PC-3 (cell line): Measurements from ENCODE around the gene GABRG3. TPM values are rescaled to one million over a fixed set of nuclear protein-coding genes. Genes with fewer than 3 reads are reported as not detected.

Source experiments
- ATAC-seq: fragments of 200-7000 bp; cut with Tn5 transposase; 2 replicates; pipeline ENCODE4 v1.9.1; 2020; ENCODE audit warnings: mild to moderate bottlenecking, moderate library complexity
- BruUV-seq: library from RNA; stranded (reverse); fragments of 400-500 nt; replicated peaks from 2 replicates; lab custom pipeline; 2021; lab: Mats Ljungman, UMichigan
- CTCF ChIA-PET: fragments of 300-600 bp; sonication (Branson Sonifier 250); formaldehyde crosslinking; loops from one replicate; lab custom pipeline; 2022; ENCODE audit warnings: antibody characterized with exemption; lab: Charles Lee
- POLR2A ChIA-PET: fragments of 300-600 bp; sonication (Branson Sonifier 250); formaldehyde crosslinking; loops from one replicate; lab custom pipeline; 2022; ENCODE audit warnings: antibody characterized with exemption; ENCODE audit not compliant: unreplicated experiment; lab: Charles Lee
- DNase-seq: peaks from one replicate; pipeline ENCODE4 v3.0.0-alpha.2; 2015
- H2AFZ ChIP-seq: fragments of 300-600 bp; sonication (generic); 2 replicates; pipeline ENCODE4 v1.6.0; 2016; ENCODE audit warnings: antibody characterized with exemption, low read length
- H3F3A ChIP-seq: fragments of 300-600 bp; sonication (generic); one replicate; pipeline ENCODE4 v1.6.0; 2017; ENCODE audit warnings: antibody characterized with exemption, low read length, control low read depth, mild to moderate bottlenecking; ENCODE audit not compliant: unreplicated experiment
- H3K27ac ChIP-seq: fragments of 300-600 bp; sonication (generic); 2 replicates; pipeline ENCODE4 v1.5.1; 2016; ENCODE audit warnings: mild to moderate bottlenecking, low read length
- H3K27me3 ChIP-seq: fragments of 300-600 bp; sonication (generic); 2 replicates; pipeline ENCODE4 v1.6.1; 2016; ENCODE audit warnings: low read length, mixed read lengths
- H3K36me3 ChIP-seq: fragments of 300-600 bp; sonication (generic); 2 replicates; pipeline ENCODE4 v1.6.1; 2016; ENCODE audit warnings: low read depth, mixed run types, low read length, mixed read lengths
- H3K4me1 ChIP-seq: fragments of 300-600 bp; sonication (generic); 2 replicates; pipeline ENCODE4 v1.5.1; 2016; ENCODE audit warnings: low read length; ENCODE audit not compliant: insufficient read depth
- H3K4me2 ChIP-seq: fragments of 300-600 bp; sonication (generic); 2 replicates; pipeline ENCODE4 v1.6.0; 2016; ENCODE audit warnings: low read length
- H3K4me3 ChIP-seq: fragments of 300-600 bp; sonication (generic); 2 replicates; pipeline ENCODE4 v1.5.1; 2016; ENCODE audit warnings: mild to moderate bottlenecking, low read length, mixed read lengths
- H3K79me2 ChIP-seq: fragments of 300-600 bp; sonication (generic); 2 replicates; pipeline ENCODE4 v1.6.1; 2017; ENCODE audit warnings: low read length, mixed read lengths
- H3K9ac ChIP-seq: fragments of 300-600 bp; sonication (generic); 2 replicates; pipeline ENCODE4 v1.6.0; 2016; ENCODE audit warnings: mild to moderate bottlenecking, low read length
- H3K9me2 ChIP-seq: fragments of 300-600 bp; sonication (generic); replicated peaks from 2 replicates; pipeline ENCODE4 v1.6.1; 2016; ENCODE audit warnings: mixed run types, low read length, mixed read lengths
- H3K9me3 ChIP-seq: fragments of 300-600 bp; sonication (generic); 2 replicates; pipeline ENCODE4 v1.6.1; 2016; ENCODE audit warnings: low read length, mixed read lengths
- H4K20me1 ChIP-seq: fragments of 300-600 bp; sonication (generic); 2 replicates; pipeline ENCODE4 v1.6.1; 2016; ENCODE audit warnings: low read length, mixed read lengths
- CTCF ChIP-seq: fragments of 300-600 bp; sonication (generic); conservative IDR thresholded peaks from 2 replicates; pipeline ENCODE4 v1.5.1; 2017; ENCODE audit warnings: antibody characterized with exemption, low read depth, mild to moderate bottlenecking, low read length
- EZH2 ChIP-seq: fragments of 300-600 bp; sonication (generic); IDR thresholded peaks from one replicate; pipeline ENCODE4 v1.6.1; 2017; ENCODE audit warnings: antibody characterized with exemption, mild to moderate bottlenecking, low read length; ENCODE audit not compliant: unreplicated experiment
- EZH2phosphoT487 ChIP-seq: fragments of 300-600 bp; sonication (generic); IDR thresholded peaks from 2 replicates; pipeline ENCODE4 v1.6.1; 2018; ENCODE audit warnings: mild to moderate bottlenecking, antibody characterized with exemption, low read length, borderline replicate concordance
- intact Hi-C: fragments of 100-400 bp; cut with micrococcal nuclease; formaldehyde crosslinking; loops from 2 replicates; pipeline ENCODE4 v1.9.0; 2023
- total RNA-seq: library from RNA; depleted of rRNA; stranded (reverse); fragments of >200 nt; gene quantifications from 2 replicates; pipeline ENCODE4 v1.2.3, GENCODE V29; 2014

Gene GABRG3
- total RNA-seq, 1 experiment from 2014 or later, result 0.11 TPM

GRCh38 chr15:27527490-27528067 is 556.6 kb downstream of the GABRG3 start:
- peak; percentile 39; the same call in 1 of the 2 replicates for TF ChIP-seq CTCF
- no peak for TF ChIP-seq EZH2phosphoT487
- Histone ChIP-seq H3K27ac (no peak overlapping the region), H3K9me2 (no peaks in the 10 kb centered on the region), H3K36me3 (no peaks in the 10 kb centered on the region), H3K4me2 (no peak overlapping the region), H3K9ac (no peak overlapping the region), H3F3A (no peaks in the 10 kb centered on the region), H3K79me2 (no peaks in the 10 kb centered on the region), H3K9me3 (0 out of 2 replicates have a peak, but pooled peaks cover 3% of the 10 kb centered on the region), H2AFZ (no peak overlapping the region), H3K27me3 (no peaks in the 10 kb centered on the region), H3K4me3 (no peak overlapping the region), H3K4me1 (no peaks in the 10 kb centered on the region), H4K20me1 (no peaks in the 10 kb centered on the region)
- DNase-seq, result no peak
- CTCF ChIA-PET, result no interaction called here
- POLR2A ChIA-PET, result no interaction called here
- BruUV-seq, result no TSS peak
- intact Hi-C loops, result no loop called here
- ATAC-seq, result no peak

DNA sequence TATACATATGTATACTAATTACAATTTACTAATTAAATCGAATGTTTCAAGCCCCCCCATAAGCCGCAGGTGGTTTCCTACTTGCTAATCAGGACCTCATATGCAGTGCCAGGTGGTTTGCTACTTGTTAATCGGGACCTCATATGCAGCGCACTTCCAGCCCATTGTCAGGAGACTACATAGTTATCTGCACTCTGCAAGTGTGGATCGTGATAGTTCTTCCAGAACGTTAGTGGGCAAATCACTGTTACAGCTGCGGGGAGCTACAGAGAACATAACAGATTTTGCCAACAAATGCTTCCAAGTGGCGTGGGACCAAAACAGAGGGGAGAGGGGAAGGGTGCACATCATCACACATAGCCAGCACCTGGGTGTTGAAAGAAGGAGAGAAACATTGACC is 558.4 kb downstream of the GABRG3 start:
- Histone ChIP-seq H3K79me2 (no peaks in the 10 kb centered on the region), H3F3A (no peaks in the 10 kb centered on the region), H3K27me3 (no peaks in the 10 kb centered on the region), H3K27ac (no peak overlapping the region), H2AFZ (no peak overlapping the region), H3K9me3 (0 out of 2 replicates have a peak, but pooled peaks cover 3% of the 10 kb centered on the region), H3K36me3 (no peaks in the 10 kb centered on the region), H3K4me3 (no peak overlapping the region), H3K4me2 (no peak overlapping the region), H3K9ac (no peak overlapping the region), H3K9me2 (no peaks in the 10 kb centered on the region), H4K20me1 (no peaks in the 10 kb centered on the region), H3K4me1 (no peaks in the 10 kb centered on the region)
- ChIA-PET POLR2A (no interaction called here), CTCF (no interaction called here)
- DNase-seq (no peak), ATAC-seq (no peak)
- intact Hi-C loops, result no loop called here
- BruUV-seq, result no TSS peak
- no peak for TF ChIP-seq EZH2
- no peak for TF ChIP-seq EZH2phosphoT487
- TF ChIP-seq CTCF, result no peak

DNA sequence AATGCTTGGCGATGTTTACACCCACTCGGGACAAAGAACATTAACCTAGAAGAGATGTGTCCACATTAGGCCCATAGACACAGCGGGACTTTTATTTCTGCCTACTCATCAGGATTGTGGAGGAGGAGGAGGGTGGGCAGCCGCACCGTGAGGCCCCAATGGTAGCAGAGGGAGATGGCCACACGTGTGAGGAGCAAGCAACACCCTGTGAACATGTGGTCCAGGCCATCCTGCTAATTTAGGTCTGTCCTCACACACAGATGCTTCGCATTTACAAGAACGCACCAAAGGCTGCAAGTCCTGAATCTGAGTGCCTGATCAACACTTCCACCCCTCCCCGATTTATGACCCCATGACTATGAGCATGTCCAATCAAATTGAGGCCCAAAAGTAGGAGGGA is 560.0 kb downstream of the GABRG3 start:
- Histone ChIP-seq H3K4me1 (no peaks in the 10 kb centered on the region), H2AFZ (no peak overlapping the region), H3K79me2 (no peaks in the 10 kb centered on the region), H3K9me2 (no peaks in the 10 kb centered on the region), H3K27ac (no peak overlapping the region), H3K4me2 (no peak overlapping the region), H4K20me1 (no peaks in the 10 kb centered on the region), H3K36me3 (no peaks in the 10 kb centered on the region), H3K9ac (no peak overlapping the region), H3K4me3 (no peak overlapping the region), H3K9me3 (no peaks in the 10 kb centered on the region), H3F3A (no peaks in the 10 kb centered on the region), H3K27me3 (no peaks in the 10 kb centered on the region)
- ATAC-seq (no peak), DNase-seq (no peak)
- ChIA-PET POLR2A (no interaction called here), CTCF (no interaction called here)
- no peak for TF ChIP-seq CTCF
- TF ChIP-seq EZH2, result no peak
- TF ChIP-seq EZH2phosphoT487, result no peak
- intact Hi-C loops, result no loop called here
- BruUV-seq, result no TSS peak
